IMR-90 (cell line): Measurements from ENCODE around the gene UTP4.

ENCODE experiments used
- CTCF ChIP-seq: conservative IDR thresholded peaks from 2 replicates; pipeline ENCODE4 v1.5.1; 2012; ENCODE audit warnings: mild to moderate bottlenecking, low read depth, low read length, improper control_type of control experiment
- MAFK ChIP-seq: IDR thresholded peaks from 2 replicates; pipeline ENCODE4 v1.6.1; 2012; ENCODE audit warnings: low read depth, low read length, improper control_type of control experiment
- POLR2A ChIP-seq: IDR thresholded peaks from 2 replicates; pipeline ENCODE4 v1.6.1; 2012; ENCODE audit warnings: mild to moderate bottlenecking, low read depth, low read length
- RCOR1 ChIP-seq: IDR thresholded peaks from 2 replicates; pipeline ENCODE4 v1.6.1; 2012; ENCODE audit warnings: mild to moderate bottlenecking, low read length, improper control_type of control experiment; ENCODE audit not compliant: insufficient replicate concordance
- SMC3 ChIP-seq: fragments of 150-350 bp; IDR thresholded peaks from 2 replicates; pipeline ENCODE4 v1.6.1; 2016; ENCODE audit warnings: low read depth, mild to moderate bottlenecking, antibody characterized with exemption, low read length, moderate library complexity

GRCh38 chr16:69199382-69199781 is 66.9 kb downstream of the UTP4 start:
- TF ChIP-seq RCOR1 (no peak), CTCF (no peak), MAFK (no peak), POLR2A (no peak), SMC3 (no peak)
